SH-SY5Y (cell line): ENCODE results near the gene RBMS1.

ENCODE experiments used
- GATA2 ChIP-seq: IDR thresholded peaks from 2 replicates; pipeline ENCODE4 v1.6.1; 2011; ENCODE audit warnings: mild to moderate bottlenecking, low read depth, low read length
- GATA3 ChIP-seq: IDR thresholded peaks from 2 replicates; pipeline ENCODE4 v1.6.1; 2011; ENCODE audit warnings: low read depth, mild to moderate bottlenecking, low read length, moderate library complexity

GRCh38 chr2:160333324-160334027, 160.1 kb downstream of the RBMS1 start:
- TF ChIP-seq GATA2 (no peak), GATA3 (no peak)
